Smooth muscle cell (in vitro differentiated cells): ENCODE data around the gene ZNF775. TPM values are rescaled to one million over a fixed set of nuclear protein-coding genes. Genes with fewer than 3 reads are reported as not detected.

Source experiments
- DNase-seq: peaks from one replicate; lab custom pipeline; 2025; ENCODE audit not compliant: unreplicated experiment; lab: John Stamatoyannopoulos, UW
- H2AFZ ChIP-seq: fragments of 200-600 bp; sonication (generic); 2 replicates; pipeline ENCODE4 v1.6.0; 2016; ENCODE audit warnings: antibody characterized with exemption, low read depth, mild to moderate bottlenecking
- H3F3A ChIP-seq: fragments of 200-600 bp; sonication (generic); 2 replicates; pipeline ENCODE4 v1.6.0; 2017; ENCODE audit warnings: antibody characterized with exemption, low read depth
- H3K27ac ChIP-seq: fragments of 200-600 bp; sonication (generic); 2 replicates; pipeline ENCODE4 v1.5.1; 2016; ENCODE audit warnings: low read depth, mild to moderate bottlenecking
- H3K27me3 ChIP-seq: fragments of 200-600 bp; sonication (generic); 2 replicates; pipeline ENCODE4 v1.6.1; 2016; ENCODE audit warnings: low read depth, mild to moderate bottlenecking
- H3K36me3 ChIP-seq: fragments of 200-600 bp; sonication (generic); 2 replicates; pipeline ENCODE4 v1.5.1; 2016; ENCODE audit warnings: low read depth
- H3K4me1 ChIP-seq: fragments of 200-600 bp; sonication (generic); 2 replicates; pipeline ENCODE4 v1.5.1; 2016; ENCODE audit warnings: low read depth
- H3K4me2 ChIP-seq: fragments of 200-600 bp; sonication (generic); 2 replicates; pipeline ENCODE4 v1.6.0; 2016; ENCODE audit warnings: mild to moderate bottlenecking
- H3K4me3 ChIP-seq: fragments of 200-600 bp; sonication (generic); 2 replicates; pipeline ENCODE4 v1.5.1; 2016; ENCODE audit warnings: mild to moderate bottlenecking
- H3K79me2 ChIP-seq: fragments of 200-600 bp; sonication (generic); 2 replicates; pipeline ENCODE4 v1.6.0; 2016; ENCODE audit warnings: low read depth, mild to moderate bottlenecking
- H3K9ac ChIP-seq: fragments of 200-600 bp; sonication (generic); 2 replicates; pipeline ENCODE4 v1.6.0; 2016; ENCODE audit warnings: low read depth
- H3K9me3 ChIP-seq: fragments of 200-600 bp; sonication (generic); replicated peaks from 2 replicates; pipeline ENCODE4 v1.5.1; 2016; ENCODE audit warnings: low read depth
- H4K20me1 ChIP-seq: fragments of 200-600 bp; sonication (generic); 2 replicates; pipeline ENCODE4 v1.6.0; 2016; ENCODE audit warnings: low read depth
- CTCF ChIP-seq: fragments of 200-600 bp; sonication (generic); IDR thresholded peaks from 2 replicates; pipeline ENCODE4 v1.5.1; 2017; ENCODE audit warnings: borderline replicate concordance, mild to moderate bottlenecking, antibody characterized with exemption; ENCODE audit not compliant: insufficient read depth, poor library complexity, severe bottlenecking
- WGBS: methylation state at CpG from one replicate; pipeline ENCODE4 v1.1.7; 2016; ENCODE audit warnings: low lambda C conversion rate; 5-methylcytosine and 5-hydroxymethylcytosine counted together
- polyA plus RNA-seq: library from polyadenylated mRNA; unstranded; fragments of >200 nt; fragmentation: Nextera tagmentation; extraction: Ambion mirVana; gene quantifications from 2 replicates; pipeline ENCODE4 v1.2.1, GENCODE V29; 2016
- total RNA-seq: library from RNA; depleted of rRNA; stranded (reverse); fragments of >200 nt; gene quantifications from 2 replicates; pipeline ENCODE4 v1.2.3, GENCODE V29; 2014

The ZNF775 gene
- total and polyA plus RNA-seq, 2 experiments from 2014 or later, result 5.9 to 23.8 TPM

GRCh38 chr7:150412518-150413488 lies 33.7 kb downstream of the ZNF775 start:
- no peak overlapping the region for H3K4me2 ChIP-seq
- H3F3A ChIP-seq, result no peaks in the 10 kb centered on the region
- no peak for TF ChIP-seq CTCF
- no peaks in the 10 kb centered on the region for H4K20me1 ChIP-seq
- no peaks in the 10 kb centered on the region for H3K79me2 ChIP-seq
- H3K36me3 ChIP-seq, result no peaks in the 10 kb centered on the region
- H3K9ac ChIP-seq, result no peak overlapping the region
- DNase-seq, result no peak
- no peaks in the 10 kb centered on the region for H3K4me1 ChIP-seq
- WGBS, result 88% methylated on average over 37 of the region's 37 CpGs
- H3K27ac ChIP-seq, result no peak overlapping the region
- H3K4me3 ChIP-seq, result no peak overlapping the region
- no peaks in the 10 kb centered on the region for H3K9me3 ChIP-seq
- no peak overlapping the region for H2AFZ ChIP-seq
- no peaks in the 10 kb centered on the region for H3K27me3 ChIP-seq

GRCh38 chr7:150413640-150414081 lies 34.5 kb downstream of the ZNF775 start:
- H3K9me3 ChIP-seq, result no peaks in the 10 kb centered on the region
- H3K79me2 ChIP-seq, result no peaks in the 10 kb centered on the region
- H4K20me1 ChIP-seq, result no peaks in the 10 kb centered on the region
- no peaks in the 10 kb centered on the region for H3K4me1 ChIP-seq
- 94% methylated on average over 11 of the region's 11 CpGs for WGBS
- DNase-seq, result no peak
- H3K27me3 ChIP-seq, result no peaks in the 10 kb centered on the region
- no peaks in the 10 kb centered on the region for H3F3A ChIP-seq
- H3K9ac ChIP-seq, result no peak overlapping the region
- H3K36me3 ChIP-seq, result no peaks in the 10 kb centered on the region
- no peak overlapping the region for H2AFZ ChIP-seq
- no peak overlapping the region for H3K4me2 ChIP-seq
- H3K4me3 ChIP-seq, result no peak overlapping the region
- no peak for TF ChIP-seq CTCF
- H3K27ac ChIP-seq, result no peak overlapping the region

- Histone ChIP-seq H2AFZ (no peak overlapping the region), H3K79me2 (no peaks in the 10 kb centered on the region), H3K27ac (no peak overlapping the region), H3K9me3 (no peaks in the 10 kb centered on the region), H3K27me3 (no peaks in the 10 kb centered on the region), H3K4me1 (no peaks in the 10 kb centered on the region), H3K4me2 (no peak overlapping the region), H3F3A (no peaks in the 10 kb centered on the region), H4K20me1 (no peaks in the 10 kb centered on the region), H3K4me3 (no peak overlapping the region), H3K9ac (no peak overlapping the region), H3K36me3 (no peaks in the 10 kb centered on the region)
- TF ChIP-seq CTCF, result no peak
- 94% methylated on average over 19 of the region's 19 CpGs for WGBS
- DNase-seq, result no peak
Observed at GRCh38 chr7:150415161-150416153, 36.3 kb downstream of the ZNF775 start.
